Stimulated activated naive CD4-positive, alpha-beta T cell (primary cell): ENCODE data around the gene CCDC142.

ENCODE experiments used
- DNase-seq, 6 experiments: peaks; one replicate each; lab custom pipeline; 2025; lab: John Stamatoyannopoulos, UW

Gene CCDC142

GRCh38 chr2:74514368-74515270 lies 31.8 kb upstream of the CCDC142 start, which contains the start of gene TLX2:
Gene TLX2, plus strand, starts transcription at chr2:74514450. Its CDS starts 357 bp downstream, at chr2:74514807.
- peak in 2 of 6 experiments; percentile 30 to 43 for DNase-seq

DNA sequence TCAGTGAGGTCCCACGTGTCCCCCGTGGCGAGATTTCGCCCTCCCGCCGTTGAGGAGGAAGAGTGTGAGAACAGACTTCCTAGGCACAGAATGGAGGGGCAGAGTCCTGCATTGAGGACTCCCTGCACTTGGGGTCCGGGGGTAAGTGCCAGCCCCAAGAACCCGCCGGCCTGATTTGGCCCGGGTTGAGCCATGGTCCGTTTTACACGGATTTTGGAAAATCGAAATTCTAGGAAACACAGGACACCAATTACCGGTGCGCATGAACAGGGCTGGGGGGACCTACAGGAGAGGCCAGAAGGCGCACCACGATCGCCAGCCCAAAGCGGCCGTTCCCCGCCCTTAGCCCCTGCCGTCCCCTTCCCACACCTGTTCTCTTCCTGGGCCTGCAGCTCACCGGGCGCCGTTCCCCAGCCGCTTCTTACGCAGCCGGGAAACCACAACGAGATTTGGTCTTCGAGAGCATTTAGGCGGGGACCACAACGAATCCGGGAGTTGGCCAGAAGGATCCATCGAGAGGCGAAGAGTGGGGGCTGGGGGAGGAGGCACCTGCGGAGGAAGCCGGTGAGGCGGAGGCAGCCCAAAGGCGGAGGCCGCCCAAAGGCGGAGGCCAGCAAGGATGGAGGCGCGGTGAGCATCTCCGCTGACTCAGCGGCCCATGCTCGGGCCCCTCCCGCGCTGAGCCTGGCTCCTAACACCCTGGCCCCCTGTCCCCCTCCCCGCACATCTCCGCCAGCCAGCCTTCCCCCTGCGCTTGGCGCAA lies 31.0 kb upstream of the CCDC142 start:
- peak in 2 of 6 experiments; percentile 20 to 28 for DNase-seq

GRCh38 chr2:74512744-74513604 lies 30.2 kb upstream of the CCDC142 start:
- no peak for DNase-seq

DNA sequence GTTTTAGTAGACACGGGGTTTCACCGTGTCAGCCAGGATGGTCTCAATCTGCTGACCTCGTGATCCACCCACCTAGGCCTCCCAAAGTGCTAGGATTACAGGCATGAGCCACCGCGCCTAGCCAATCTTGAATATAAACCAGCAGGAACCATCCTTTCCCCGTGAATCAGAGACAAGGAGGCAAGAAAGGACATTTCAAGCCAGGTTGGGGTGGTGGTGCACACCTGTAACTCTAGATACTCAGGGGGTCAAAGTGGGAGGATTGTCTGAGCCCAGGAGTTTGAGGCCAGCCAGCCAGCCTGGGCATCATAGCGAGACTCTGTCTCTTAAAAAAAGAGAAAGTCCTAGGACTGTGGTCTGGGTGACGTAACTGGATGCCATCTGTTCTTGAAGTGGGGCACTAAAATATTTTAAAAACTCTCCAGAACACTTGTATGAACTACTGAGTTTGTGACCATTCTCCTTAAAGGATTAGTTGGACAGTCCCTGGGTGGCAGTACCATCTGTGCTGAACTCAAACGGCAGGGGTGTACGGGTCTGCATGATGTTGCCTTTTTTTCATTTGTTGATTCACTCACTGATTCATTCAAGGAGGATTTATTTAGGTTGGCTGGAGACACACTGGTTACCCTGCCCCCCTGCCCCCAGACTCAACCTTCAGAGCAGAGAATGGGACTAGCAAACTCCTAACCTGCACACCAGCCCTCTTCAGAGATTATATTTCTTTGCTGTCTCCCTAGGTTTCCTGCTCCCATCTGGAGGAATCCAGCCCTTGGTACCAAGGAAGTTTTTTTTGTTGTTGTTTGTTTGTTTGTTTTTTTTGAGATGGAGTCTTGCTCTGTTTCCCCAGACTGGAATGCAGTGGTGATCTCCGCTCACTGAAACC lies 28.5 kb upstream of the CCDC142 start:
- no peak for DNase-seq

DNA sequence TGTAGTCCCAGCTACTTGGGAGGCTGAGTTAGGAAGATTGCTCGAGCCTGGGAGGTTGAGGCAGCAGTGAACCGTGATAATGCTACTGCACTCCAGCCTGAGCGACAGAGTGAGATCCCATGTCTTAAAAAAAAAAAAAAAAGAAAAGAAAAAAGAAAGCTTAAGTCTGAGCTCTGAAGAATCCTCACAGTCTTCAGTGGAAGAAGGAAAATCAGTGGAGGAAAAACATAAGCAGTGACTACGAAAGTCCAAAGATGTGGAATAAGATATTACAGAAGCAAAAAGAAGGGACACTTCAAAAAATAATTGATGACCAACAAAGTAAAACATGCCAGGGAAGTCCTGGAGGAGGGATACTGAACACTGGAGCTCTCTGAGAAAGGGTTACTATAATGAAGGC lies 27.5 kb upstream of the CCDC142 start:
- DNase-seq, result no peak

GRCh38 chr2:74507926-74508520 lies 25.2 kb upstream of the CCDC142 start:
- DNase-seq, result peak in 2 of 6 experiments; percentile 13 to 51

GRCh38 chr2:74507145-74507925 lies 24.5 kb upstream of the CCDC142 start, which contains the start of gene PCGF1:
Gene PCGF1, minus strand, starts transcription at chr2:74507695. Its CDS starts 27 bp downstream, at chr2:74507668.
- DNase-seq, result peak; percentile 94 to 100 (median 98)

GRCh38 chr2:74505448-74506246 lies 22.8 kb upstream of the CCDC142 start:
- no peak for DNase-seq

DNA sequence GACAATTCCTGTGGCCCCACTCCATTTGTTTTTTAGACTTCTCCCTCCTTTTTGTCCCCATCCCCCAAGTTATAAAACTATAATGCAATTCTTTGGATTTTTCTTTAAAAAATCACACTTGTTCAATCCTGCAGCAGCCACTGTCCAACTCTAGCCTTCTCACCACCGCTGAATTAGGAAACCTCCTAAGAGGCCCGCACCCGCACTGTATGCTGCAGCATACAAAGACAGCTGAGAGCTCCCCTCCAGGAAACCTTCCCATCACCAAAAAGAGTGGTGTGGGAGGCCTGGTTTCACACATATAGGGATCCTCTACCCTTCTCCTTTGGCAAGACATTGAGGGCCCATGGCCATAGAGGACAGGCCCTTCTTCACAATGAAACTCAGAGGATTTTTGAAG lies 21.8 kb upstream of the CCDC142 start:
- no peak for DNase-seq

GRCh38 chr2:74503506-74504475 lies 21.0 kb upstream of the CCDC142 start:
- no peak for DNase-seq

GRCh38 chr2:74502720-74503505 lies 20.1 kb upstream of the CCDC142 start:
- DNase-seq, result no peak

DNA sequence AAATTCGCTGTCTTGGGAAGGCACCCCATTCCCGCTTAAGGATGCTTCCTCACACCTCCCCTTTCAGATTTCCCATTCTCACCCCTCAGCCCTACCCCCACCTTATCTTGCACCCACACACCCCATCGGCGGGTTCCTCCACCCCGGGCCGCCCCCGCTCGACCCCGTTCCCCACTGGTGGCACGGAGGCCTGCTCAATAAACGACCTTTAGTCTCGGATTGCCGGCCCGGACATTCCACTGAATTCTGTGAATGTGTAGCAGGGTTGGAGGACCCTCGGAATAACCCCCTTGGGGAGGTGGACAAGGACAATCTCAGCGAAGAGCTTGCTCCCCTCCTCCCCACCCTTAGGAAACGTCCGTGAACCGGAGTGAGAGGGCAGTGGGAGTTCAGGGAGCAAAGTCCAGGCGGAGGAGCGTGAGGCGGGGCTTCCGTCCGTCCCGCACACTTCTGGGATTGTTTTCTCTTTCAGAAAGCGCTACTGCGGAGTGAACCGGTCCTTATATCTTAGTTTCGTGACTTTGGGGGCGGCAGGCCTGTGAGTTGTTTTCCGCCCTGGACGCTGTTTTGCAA lies 19.4 kb upstream of the CCDC142 start:
- no peak for DNase-seq

DNA sequence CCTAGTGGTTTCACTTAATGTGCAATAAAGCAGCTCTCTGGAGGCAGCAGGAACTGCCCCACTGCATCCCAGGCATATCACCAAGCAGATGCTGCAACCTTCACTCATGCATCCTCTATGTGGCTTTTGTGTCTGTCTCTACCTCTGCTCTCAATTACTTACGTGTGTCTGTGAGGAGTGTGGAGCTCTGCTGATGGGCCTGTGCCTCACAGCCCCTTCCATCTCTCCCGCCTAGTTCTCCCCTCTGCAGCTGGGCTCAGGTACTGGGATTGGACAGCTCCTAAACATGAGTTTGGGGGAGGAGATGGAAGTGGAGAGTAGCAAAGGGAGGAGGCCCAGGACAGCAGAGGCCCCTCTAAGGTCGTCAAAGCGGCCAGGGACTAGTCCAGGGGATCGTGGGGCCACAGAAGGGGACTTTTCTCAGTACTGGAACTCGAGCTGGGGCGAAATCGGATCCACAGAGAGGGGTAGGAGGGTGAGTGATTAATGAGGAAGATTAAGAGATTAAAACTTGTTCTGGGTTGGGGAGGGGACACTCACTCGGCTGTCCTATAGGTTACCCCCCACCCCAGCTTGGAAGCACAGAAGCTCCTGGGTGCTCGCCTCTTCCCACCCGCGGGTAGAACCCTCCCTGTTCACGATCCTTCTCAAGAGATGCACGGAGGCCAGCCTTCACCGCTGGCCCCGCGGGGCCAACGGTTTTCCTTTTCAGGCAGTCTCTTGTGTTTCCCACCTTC lies 18.7 kb upstream of the CCDC142 start:
- DNase-seq, result no peak

DNA sequence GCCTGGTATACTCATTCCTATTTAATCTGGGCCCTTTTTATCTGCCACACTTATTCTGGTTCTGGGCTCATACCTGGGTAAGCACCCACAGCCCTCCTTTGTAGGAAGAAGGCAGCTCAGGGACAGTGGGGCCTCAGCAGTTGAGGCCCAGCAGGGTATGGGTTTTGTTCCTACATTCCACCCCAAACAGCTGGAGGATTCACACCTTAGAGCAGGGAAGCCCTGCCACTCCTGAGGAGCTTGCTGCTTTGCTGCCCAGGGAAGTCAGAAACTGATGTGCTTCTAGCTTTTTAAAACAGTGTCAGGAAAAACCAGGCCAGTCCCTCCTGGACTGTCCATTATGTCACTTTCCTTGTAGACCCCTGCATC lies 17.8 kb upstream of the CCDC142 start:
- DNase-seq, result no peak

DNA sequence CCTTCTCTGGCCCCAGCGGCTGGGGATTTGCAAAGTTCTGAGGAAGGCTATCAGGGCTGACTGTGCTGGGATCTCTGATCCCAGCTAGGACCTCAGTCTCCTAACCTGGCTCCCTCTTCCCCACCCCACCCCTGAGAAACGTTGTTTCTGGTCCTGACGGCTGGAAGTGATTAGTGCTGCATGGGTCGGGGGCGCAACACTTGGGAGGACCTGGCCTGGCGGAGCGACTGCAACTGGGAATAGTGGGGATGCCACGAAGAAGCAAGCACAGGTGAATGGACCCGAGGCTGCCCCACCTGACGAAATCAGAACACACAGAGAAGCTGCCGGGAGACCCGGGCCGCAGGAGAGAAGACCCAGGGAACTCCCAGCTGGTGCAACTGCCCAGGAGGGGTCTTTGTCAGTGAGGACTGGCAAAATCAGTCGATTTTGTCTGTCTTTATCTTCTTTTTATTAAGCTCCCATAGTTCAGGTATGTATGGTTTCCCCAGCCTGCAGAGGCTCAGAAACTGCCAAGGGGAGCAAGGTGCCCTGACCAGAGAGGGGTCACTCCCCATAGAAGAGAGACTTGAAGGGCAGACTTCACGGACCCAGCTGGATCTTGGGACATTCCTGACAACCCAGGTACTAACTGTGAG lies 17.3 kb upstream of the CCDC142 start:
- DNase-seq, result no peak
